BLaER1 (cell line): Measurements from ENCODE around the gene TMEM229A.

Source experiments
- H3K27ac ChIP-seq: shearing (Covaris generic); formaldehyde crosslinking; 2 replicates; pipeline ENCODE4 v1.8.1; 2022
- H3K27me3 ChIP-seq: shearing (Covaris generic); formaldehyde crosslinking; 2 replicates; pipeline ENCODE4 v1.8.1; 2022
- H3K36me3 ChIP-seq: shearing (Covaris generic); formaldehyde crosslinking; 2 replicates; pipeline ENCODE4 v1.8.1; 2022
- H3K4me1 ChIP-seq: shearing (Covaris generic); formaldehyde crosslinking; 2 replicates; pipeline ENCODE4 v1.8.1; 2022
- H3K4me2 ChIP-seq: shearing (Covaris generic); formaldehyde crosslinking; 2 replicates; pipeline ENCODE4 v1.8.1; 2022
- H3K4me3 ChIP-seq: shearing (Covaris generic); formaldehyde crosslinking; 2 replicates; pipeline ENCODE4 v1.8.1; 2022
- H3K9ac ChIP-seq: shearing (Covaris generic); formaldehyde crosslinking; 2 replicates; pipeline ENCODE4 v1.8.1; 2022
- H3K9me3 ChIP-seq: shearing (Covaris generic); formaldehyde crosslinking; 2 replicates; pipeline ENCODE4 v1.8.1; 2022
- H4K20me1 ChIP-seq: shearing (Covaris generic); formaldehyde crosslinking; 2 replicates; pipeline ENCODE4 v1.8.1; 2022
- Cebpa-rat ChIP-seq: shearing (Covaris generic); IDR thresholded peaks from 2 replicates; pipeline ENCODE4 v1.8.1; 2022

TMEM229A gene

DNA sequence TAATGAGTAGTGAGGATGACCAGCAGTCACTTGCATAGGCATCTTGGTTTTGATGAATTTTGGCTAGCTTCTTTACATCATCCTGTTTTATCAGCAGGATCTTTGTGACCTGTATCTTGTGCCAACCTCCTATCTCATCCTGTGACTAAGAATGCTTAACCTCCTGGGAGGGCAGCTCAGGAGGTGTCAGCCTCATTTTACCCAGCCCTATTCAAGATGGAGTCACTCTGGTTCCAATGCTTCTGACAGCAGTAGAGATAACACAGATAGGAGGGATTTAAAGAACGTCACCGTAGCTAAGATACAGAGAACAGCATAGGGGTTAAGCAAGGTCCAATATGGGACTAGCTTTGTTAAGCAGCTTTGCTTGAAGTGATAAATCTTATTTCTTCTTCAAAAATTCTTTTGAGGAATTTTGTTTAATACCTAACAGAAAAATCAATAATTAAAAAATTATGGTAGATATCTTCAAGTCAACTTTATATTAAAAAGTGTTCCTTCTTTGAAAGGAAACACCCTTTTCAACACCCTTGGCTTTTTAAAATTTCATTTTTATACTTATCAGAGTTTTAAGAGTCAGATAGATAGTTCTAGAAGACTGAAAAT lies 39.9 kb downstream of the TMEM229A start:
- TF ChIP-seq Cebpa-rat, result no peak
- Histone ChIP-seq H3K9me3 (0 out of 2 replicates have a peak, but pooled peaks cover 3% of the 10 kb centered on the region), H4K20me1 (no peaks in the 10 kb centered on the region), H3K36me3 (no peaks in the 10 kb centered on the region), H3K4me2 (no peak overlapping the region), H3K4me1 (no peaks in the 10 kb centered on the region), H3K27me3 (no peaks in the 10 kb centered on the region), H3K9ac (no peak overlapping the region), H3K27ac (no peak overlapping the region), H3K4me3 (no peak overlapping the region)

DNA sequence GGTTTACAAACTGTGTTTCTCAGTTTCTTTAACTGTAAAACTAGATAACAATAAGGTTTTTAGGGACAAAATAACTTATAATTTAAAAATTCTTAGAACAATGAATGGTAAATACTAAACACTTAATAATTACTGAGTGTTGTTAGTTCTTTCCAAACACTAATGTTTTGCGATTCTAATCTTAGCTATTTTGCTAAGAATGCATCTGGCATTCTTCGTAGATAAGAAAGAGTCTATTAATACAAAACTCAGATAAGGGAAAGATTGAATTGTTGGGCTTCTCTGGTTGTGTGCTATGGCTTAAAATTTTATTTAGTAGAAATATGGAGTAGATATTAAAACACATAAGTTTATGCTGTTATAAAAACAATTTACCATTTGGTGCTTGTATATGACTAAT lies 45.4 kb downstream of the TMEM229A start:
- H3K4me3 ChIP-seq, result no peak overlapping the region
- no peak overlapping the region for H3K27ac ChIP-seq
- H3K27me3 ChIP-seq, result no peaks in the 10 kb centered on the region
- no peaks in the 10 kb centered on the region for H3K36me3 ChIP-seq
- TF ChIP-seq Cebpa-rat, result no peak
- H4K20me1 ChIP-seq, result no peaks in the 10 kb centered on the region
- no peaks in the 10 kb centered on the region for H3K9me3 ChIP-seq
- no peak overlapping the region for H3K4me2 ChIP-seq
- no peaks in the 10 kb centered on the region for H3K4me1 ChIP-seq
- no peak overlapping the region for H3K9ac ChIP-seq
